ENCODE data around the gene SLC4A3.

GRCh38 chr2:219628235-219628985 lies 980 bp downstream of the SLC4A3 start:
- TF ChIP-seq CTCF (IDR thresholded peaks at IDR 0.05) (no peak), POLR2A (IDR thresholded peaks at IDR 0.05) (no peak)

Measured in right lobe of liver (tissue), 4 donors.